Measurements from ENCODE around the gene CRX. TPM values are rescaled to one million over a fixed set of nuclear protein-coding genes. Genes with fewer than 3 reads are reported as not detected.

The CRX gene
- total and polyA plus RNA-seq, 2 of the 13 experiments (the other 11 are each of a cell fraction or from before 2014, with no cell fraction given): not detected

DNA sequence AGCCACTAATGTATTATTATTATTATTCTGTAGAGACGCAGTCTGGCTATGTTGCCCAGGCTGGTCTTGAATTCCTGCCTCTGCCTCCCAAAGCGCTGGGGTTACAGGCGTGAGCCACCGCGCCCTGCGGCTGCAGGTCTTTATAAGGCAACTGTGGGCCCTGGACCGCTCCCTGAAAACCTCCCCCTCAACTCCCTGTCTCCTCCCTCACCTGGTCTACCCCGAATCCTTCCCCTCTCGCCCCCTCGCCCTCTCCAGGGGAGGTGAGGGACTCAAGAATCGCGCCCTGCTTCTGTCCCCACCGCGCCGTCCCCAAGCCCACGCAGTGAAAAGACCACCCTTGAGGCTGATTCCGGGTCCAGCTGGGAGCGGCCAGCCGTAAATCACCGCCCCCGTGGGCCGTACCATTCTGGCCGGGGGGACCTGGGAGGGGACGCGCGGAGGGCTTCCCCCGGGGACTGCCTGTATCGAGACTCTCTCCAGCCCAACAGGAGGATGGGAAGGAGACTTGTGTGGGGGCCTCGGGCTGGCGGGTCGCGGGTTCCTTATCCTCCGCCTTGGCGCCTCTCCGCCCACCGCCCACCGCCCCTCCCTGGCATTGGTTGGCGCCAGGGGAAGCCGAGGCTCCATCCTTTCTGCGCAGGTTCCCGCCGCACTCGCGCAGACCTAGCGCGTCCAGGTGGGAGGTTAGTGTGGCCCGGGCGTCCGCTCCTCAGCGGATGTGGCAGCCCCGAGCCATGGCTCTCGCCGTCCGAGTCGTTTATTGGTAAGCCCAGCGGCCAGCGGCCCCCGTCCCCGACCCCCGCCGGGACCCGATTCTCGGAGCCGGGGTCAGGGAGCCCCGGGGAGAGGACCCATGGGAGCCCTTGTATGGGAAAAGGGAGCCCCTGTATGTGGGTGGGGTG lies 43.4 kb upstream of the CRX start, which contains the start of gene SELENOW (continued):
- TF ChIP-seq, protein P1, sequence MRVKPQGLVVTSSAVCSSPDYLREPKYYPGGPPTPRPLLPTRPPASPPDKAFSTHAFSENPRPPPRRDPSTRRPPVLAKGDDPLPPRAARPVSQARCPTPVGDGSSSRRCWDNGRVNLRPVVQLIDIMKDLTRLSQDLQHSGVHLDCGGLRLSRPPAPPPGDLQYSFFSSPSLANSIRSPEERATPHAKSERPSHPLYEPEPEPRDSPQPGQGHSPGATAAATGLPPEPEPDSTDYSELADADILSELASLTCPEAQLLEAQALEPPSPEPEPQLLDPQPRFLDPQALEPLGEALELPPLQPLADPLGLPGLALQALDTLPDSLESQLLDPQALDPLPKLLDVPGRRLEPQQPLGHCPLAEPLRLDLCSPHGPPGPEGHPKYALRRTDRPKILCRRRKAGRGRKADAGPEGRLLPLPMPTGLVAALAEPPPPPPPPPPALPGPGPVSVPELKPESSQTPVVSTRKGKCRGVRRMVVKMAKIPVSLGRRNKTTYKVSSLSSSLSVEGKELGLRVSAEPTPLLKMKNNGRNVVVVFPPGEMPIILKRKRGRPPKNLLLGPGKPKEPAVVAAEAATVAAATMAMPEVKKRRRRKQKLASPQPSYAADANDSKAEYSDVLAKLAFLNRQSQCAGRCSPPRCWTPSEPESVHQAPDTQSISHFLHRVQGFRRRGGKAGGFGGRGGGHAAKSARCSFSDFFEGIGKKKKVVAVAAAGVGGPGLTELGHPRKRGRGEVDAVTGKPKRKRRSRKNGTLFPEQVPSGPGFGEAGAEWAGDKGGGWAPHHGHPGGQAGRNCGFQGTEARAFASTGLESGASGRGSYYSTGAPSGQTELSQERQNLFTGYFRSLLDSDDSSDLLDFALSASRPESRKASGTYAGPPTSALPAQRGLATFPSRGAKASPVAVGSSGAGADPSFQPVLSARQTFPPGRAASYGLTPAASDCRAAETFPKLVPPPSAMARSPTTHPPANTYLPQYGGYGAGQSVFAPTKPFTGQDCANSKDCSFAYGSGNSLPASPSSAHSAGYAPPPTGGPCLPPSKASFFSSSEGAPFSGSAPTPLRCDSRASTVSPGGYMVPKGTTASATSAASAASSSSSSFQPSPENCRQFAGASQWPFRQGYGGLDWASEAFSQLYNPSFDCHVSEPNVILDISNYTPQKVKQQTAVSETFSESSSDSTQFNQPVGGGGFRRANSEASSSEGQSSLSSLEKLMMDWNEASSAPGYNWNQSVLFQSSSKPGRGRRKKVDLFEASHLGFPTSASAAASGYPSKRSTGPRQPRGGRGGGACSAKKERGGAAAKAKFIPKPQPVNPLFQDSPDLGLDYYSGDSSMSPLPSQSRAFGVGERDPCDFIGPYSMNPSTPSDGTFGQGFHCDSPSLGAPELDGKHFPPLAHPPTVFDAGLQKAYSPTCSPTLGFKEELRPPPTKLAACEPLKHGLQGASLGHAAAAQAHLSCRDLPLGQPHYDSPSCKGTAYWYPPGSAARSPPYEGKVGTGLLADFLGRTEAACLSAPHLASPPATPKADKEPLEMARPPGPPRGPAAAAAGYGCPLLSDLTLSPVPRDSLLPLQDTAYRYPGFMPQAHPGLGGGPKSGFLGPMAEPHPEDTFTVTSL (CRISPR knock-in tag; IDR thresholded peaks at IDR 0.05; ENCODE audit: borderline replicate concordance): no peak
- TF ChIP-seq NPAS2 (CRISPR knock-in tag; IDR thresholded peaks at IDR 0.05; ENCODE audit: borderline replicate concordance) (no peak), ZNF441 (CRISPR knock-in tag; IDR thresholded peaks at IDR 0.05; ENCODE audit: borderline replicate concordance) (0 out of 2 replicates have a peak, but pooled peaks have one; percentile 36), MAFF (IDR thresholded peaks at IDR 0.05; ENCODE audit: low read depth, low read length) (no peak), ZFP36L1 (CRISPR knock-in tag; IDR thresholded peaks at IDR 0.05) (peak; percentile 45; the same call in 1 of the 2 replicates), EP300 (IDR thresholded peaks at IDR 0.05; ENCODE audit: low read depth in 2 of 2, low read length in 2 of 2) (no peak), EP300 (CRISPR knock-in tag; IDR thresholded peaks at IDR 0.05; ENCODE audit: borderline replicate concordance) (no peak), ZNF331 (CRISPR knock-in tag; IDR thresholded peaks at IDR 0.05) (peak; percentile 71), ZFP82 (CRISPR knock-in tag; IDR thresholded peaks at IDR 0.05; ENCODE audit: borderline replicate concordance) (no peak), RFXAP (CRISPR knock-in tag; IDR thresholded peaks at IDR 0.05; ENCODE audit: borderline replicate concordance) (0 out of 2 replicates have a peak, but pooled peaks have one; percentile 32), SP4 (CRISPR knock-in tag; IDR thresholded peaks at IDR 0.05) (peak; percentile 94)
- TF ChIP-seq, protein P2, sequence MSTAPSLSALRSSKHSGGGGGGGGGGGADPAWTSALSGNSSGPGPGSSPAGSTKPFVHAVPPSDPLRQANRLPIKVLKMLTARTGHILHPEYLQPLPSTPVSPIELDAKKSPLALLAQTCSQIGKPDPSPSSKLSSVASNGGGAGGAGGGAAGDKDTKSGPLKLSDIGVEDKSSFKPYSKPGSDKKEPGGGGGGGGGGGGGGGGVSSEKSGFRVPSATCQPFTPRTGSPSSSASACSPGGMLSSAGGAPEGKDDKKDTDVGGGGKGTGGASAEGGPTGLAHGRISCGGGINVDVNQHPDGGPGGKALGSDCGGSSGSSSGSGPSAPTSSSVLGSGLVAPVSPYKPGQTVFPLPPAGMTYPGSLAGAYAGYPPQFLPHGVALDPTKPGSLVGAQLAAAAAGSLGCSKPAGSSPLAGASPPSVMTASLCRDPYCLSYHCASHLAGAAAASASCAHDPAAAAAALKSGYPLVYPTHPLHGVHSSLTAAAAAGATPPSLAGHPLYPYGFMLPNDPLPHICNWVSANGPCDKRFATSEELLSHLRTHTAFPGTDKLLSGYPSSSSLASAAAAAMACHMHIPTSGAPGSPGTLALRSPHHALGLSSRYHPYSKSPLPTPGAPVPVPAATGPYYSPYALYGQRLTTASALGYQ (CRISPR knock-in tag; IDR thresholded peaks at IDR 0.05): peak; percentile 21; the same call in 1 of the 2 replicates
- TF ChIP-seq, protein P3, sequence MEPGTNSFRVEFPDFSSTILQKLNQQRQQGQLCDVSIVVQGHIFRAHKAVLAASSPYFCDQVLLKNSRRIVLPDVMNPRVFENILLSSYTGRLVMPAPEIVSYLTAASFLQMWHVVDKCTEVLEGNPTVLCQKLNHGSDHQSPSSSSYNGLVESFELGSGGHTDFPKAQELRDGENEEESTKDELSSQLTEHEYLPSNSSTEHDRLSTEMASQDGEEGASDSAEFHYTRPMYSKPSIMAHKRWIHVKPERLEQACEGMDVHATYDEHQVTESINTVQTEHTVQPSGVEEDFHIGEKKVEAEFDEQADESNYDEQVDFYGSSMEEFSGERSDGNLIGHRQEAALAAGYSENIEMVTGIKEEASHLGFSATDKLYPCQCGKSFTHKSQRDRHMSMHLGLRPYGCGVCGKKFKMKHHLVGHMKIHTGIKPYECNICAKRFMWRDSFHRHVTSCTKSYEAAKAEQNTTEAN (CRISPR knock-in tag; conservative IDR thresholded peaks at IDR 0.05): peak; percentile 14; the same call in 1 of the 2 replicates
- TF ChIP-seq, protein P4, sequence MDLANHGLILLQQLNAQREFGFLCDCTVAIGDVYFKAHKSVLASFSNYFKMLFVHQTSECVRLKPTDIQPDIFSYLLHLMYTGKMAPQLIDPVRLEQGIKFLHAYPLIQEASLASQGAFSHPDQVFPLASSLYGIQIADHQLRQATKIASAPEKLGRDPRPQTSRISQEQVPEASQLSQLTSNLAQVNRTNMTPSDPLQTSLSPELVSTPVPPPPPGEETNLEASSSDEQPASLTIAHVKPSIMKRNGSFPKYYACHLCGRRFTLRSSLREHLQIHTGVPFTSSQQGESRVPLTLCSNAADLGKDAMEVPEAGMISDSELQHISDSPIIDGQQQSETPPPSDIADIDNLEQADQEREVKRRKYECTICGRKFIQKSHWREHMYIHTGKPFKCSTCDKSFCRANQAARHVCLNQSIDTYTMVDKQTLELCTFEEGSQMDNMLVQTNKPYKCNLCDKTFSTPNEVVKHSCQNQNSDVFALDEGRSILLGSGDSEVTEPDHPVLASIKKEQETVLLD (CRISPR knock-in tag; IDR thresholded peaks at IDR 0.05; ENCODE audit: low read depth): no peak
- TF ChIP-seq, protein P5, sequence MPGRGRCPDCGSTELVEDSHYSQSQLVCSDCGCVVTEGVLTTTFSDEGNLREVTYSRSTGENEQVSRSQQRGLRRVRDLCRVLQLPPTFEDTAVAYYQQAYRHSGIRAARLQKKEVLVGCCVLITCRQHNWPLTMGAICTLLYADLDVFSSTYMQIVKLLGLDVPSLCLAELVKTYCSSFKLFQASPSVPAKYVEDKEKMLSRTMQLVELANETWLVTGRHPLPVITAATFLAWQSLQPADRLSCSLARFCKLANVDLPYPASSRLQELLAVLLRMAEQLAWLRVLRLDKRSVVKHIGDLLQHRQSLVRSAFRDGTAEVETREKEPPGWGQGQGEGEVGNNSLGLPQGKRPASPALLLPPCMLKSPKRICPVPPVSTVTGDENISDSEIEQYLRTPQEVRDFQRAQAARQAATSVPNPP (CRISPR knock-in tag; IDR thresholded peaks at IDR 0.05): no peak

Measured in HepG2 (cell line).